ENCODE measurements around the gene SRPK3. TPM values are rescaled to one million over a fixed set of nuclear protein-coding genes. Genes with fewer than 3 reads are reported as not detected.
"Not testable (repeated sequence)": the region's sequence is repeated elsewhere in the genome, so short reads cannot be mapped to it uniquely, and the experiment has no call there.

SRPK3 gene
- polyA plus RNA-seq, 1 donor = 299 TPM

DNA sequence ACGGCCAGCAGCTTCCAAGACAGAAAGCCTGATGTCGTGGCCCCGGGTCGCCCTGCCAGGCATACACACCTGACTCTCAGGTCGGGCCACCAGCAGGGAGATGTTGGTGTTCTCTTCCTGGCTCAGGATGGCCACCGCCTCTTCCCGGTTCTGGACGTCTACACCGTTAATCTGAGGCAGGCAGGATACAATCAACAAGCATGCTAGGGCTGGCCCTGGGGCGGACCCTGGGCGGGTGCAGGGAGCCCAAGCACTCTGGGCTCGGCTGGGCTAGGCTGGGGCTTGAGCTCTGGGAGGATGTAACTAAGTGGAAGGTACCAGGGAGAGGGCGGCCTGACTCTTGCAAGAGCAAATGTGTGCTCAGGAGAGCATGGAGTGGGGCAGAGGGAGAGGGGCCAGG is 24.6 kb downstream of the SRPK3 start:
- DNase-seq (ENCODE audit: low read depth) = no peak

GRCh38 chrX:153806999-153807575 is 26.2 kb downstream of the SRPK3 start:
- DNase-seq (ENCODE audit: low read depth) = no peak

DNA sequence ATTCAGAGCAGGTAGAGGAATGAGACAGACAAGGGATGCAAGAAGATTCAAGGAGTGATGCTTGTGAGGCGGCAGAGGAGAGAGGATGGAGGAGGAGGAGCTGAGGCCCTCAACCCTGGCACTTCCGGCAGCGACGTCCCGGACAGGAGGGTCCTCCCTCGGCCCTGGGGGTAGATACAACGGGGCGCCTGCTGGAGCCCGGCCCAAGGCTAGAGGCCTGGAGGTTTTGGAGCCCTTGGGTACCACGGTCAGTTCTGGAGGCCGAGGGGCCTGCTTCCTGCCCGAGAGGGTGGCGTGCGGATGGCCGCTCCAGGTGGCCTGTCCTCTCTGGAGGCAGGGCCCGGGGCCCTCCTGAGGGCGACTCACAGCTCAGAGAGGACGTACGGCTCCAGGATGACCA is 27.1 kb downstream of the SRPK3 start:
- DNase-seq (ENCODE audit: low read depth) = no peak

- DNase-seq (ENCODE audit: low read depth) = no peak
Observed at GRCh38 chrX:153812220-153812619, 31.4 kb downstream of the SRPK3 start.

DNA sequence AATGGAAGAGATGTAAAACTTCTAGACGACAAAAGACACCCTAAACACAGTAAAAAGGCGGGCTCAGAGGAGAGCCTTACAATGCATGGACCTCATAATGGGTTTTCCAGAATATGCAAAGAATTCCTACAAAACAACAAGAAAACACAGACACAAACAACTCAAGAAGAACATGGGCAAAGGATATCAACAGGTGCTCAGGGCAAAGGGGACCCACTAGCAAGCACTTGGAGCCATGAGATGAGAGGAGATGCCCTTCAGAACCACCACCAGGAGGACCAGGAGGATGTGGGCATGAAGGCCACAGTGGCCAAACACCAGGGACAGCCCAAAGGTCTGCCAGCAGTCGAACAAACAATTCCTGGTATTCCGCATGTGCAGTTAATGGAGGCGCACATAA is 32.3 kb downstream of the SRPK3 start:
- no peak for DNase-seq (ENCODE audit: low read depth)

GRCh38 chrX:153814591-153815315 is 33.9 kb downstream of the SRPK3 start:
- no peak for DNase-seq (ENCODE audit: low read depth)

- no peak for DNase-seq (ENCODE audit: low read depth)
Observed at GRCh38 chrX:153816831-153817690, 36.2 kb downstream of the SRPK3 start.

DNA sequence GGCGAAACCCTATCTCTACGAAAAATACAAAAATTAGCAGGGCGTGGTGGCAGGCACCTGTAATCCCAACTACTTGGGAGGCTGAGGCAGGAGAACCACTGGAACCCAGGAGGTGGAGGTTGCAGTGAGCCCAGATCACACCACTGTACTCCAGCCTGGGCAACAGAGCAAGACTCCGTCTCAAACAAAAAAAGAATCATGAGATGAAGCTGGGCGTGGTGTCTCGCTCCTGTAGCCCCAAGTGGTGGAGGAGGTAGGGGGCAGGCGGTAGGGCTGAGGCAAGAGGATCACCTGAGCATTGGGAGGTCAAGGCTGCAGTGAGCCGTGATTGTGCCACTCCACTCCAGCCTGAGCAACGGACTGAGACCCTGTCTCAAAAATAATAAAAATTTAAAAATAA is 37.2 kb downstream of the SRPK3 start:
- not testable (repeated sequence) for DNase-seq (ENCODE audit: low read depth)

DNA sequence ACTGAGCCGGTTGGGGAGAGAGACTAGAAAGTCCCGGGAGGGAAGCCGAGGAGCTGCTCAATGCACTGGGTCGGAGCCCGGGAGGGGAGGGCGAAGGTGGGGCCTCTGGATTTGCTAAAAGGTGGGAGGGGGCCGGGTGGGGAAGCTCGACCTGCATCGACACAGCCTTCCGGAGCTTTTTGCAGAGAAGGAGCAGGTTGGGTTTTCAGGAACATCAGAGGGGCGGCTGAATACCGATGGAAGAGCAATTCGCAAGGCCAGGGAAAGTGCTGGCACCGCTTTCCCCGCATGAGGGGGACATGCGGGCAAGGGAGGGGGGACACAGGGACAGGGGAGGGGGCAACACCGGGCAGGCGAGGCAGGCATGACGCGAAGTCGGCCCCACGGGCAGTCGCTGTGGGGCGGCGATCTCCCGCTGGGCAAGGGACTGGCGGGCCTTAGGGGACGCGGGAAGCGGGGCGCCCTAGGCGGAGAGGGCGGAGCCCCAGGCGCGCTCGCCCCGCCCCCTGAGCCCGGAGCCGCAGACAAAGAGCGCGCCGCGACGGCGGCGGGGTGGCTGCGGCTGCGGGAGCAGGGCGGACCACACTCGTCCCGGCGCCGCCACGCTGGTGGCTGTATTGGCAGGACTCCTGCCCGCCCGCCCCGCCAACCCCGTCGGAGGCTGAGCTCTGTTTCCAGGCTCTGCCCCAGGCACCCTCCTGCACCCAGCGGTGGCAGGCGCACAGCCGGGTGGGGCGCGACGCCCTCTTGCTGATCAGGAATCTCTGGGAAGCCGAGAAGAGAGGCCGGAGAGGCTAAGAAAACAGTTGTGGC is 37.9 kb downstream of the SRPK3 start:
- DNase-seq (ENCODE audit: low read depth) = no peak

DNA sequence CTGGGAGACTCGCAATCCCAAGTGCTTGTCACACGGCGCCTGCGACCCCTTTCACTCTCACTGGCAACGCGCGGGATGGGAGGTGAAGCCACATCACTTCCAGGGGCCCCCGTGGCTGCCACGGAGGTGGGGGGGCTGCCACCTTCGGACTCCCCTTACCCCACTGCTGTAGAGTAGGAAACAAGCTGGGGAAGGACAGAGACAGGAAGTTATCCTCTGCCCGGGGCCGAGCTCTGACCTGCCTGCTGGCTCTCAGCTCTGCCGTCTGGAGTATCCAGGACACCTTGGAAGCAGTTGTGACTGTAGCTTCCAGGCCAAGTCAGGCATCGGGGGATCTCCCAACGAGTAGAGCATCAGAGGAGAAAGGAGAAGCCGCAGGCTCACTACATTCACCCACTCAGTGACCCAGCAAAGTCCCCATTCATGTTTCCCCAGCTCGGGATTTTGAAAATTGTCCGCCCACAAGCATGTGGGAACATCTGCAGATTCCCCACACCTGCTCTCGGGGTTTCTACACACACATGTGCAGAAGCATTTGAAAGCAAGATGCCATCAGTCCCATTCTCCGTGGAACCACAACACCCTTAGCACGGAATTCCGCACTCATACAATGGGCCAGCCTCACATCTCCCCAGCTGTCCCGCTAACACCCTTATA is 38.7 kb downstream of the SRPK3 start:
- no peak for DNase-seq (ENCODE audit: low read depth)

GRCh38 chrX:153820601-153821000 is 39.8 kb downstream of the SRPK3 start:
- no peak for DNase-seq (ENCODE audit: low read depth)

DNA sequence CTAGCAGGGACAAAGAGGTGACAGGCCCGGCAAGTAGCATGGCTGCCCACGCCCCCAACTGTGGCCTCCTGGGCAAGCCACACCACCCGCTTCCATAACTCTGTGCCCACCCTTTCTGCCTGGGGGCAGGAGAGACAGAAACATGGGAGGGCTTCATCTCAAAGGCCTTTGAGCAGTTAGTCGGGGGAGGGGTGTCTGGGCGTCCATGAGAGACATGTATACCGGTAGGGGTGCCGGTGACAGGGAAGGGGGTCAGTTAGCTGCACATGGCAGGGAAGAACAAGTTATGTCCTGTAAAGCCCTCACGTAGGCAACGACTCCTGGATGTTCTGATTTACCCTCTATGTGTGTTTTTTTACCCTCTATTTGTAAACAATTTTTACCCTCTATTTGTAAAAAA is 40.2 kb downstream of the SRPK3 start:
- DNase-seq (ENCODE audit: low read depth) = no peak

GRCh38 chrX:153824348-153824747 is 43.5 kb downstream of the SRPK3 start:
- DNase-seq (ENCODE audit: low read depth) = no peak

GRCh38 chrX:153825042-153825441 is 44.2 kb downstream of the SRPK3 start:
- DNase-seq (ENCODE audit: low read depth) = no peak

DNA sequence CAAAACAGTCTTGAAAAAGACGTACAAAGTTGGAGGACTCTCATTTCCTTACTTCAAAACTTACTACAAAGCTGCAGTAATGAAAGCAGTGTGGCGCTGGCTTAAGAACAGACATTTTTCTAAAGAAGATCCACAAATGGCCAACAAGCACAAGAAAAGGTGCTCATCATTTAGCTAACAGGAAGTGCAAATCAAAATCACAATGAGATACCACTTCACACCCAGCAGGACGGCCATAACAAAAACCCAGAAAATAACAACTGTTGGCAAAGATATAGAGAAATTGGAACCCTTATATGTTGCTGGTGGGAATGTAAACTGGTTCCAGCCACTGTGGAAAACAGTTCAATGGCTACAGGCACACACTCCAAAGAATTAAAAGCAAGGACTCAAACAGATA is 46.2 kb downstream of the SRPK3 start:
- no peak for DNase-seq (ENCODE audit: low read depth)

GRCh38 chrX:153827903-153828302 is 47.1 kb downstream of the SRPK3 start:
- no peak for DNase-seq (ENCODE audit: low read depth)

DNA sequence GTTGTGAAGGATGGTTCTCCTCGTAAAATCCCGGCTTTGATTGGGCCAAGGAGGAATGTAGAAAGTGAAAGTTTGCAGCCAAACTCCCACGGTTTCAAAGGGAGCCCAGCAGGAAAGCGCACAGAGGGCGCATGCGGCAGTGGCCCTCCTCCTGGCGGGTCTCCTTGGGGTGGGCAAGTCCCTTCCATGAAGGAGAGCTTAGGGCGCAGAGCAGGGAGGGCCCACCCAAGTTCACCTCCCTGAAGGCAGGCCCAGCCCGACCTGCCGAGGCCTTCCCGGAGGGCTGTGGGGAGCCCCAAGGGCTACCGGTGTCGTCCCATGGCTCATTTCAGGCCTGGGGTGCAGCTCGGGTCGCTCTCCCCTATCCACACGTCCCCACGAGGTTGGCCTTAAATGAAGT is 47.5 kb downstream of the SRPK3 start:
- DNase-seq (ENCODE audit: low read depth) = no peak

GRCh38 chrX:153828723-153829548 is 48.1 kb downstream of the SRPK3 start:
- DNase-seq (ENCODE audit: low read depth) = no peak

DNA sequence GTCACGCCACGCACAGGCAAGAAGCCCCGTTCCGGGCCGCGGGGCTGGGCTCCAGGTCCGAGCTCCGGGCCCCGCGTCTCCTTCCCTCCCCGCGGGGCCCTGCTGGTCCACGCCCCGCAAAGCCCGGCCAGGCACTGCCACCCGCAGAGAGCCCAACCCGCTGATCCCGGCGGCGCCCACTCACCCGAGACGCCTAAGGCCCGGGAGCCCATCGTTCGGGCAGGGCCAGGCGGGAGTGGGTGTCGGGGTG is 48.6 kb downstream of the SRPK3 start:
- DNase-seq (ENCODE audit: low read depth) = no peak

- no peak for DNase-seq (ENCODE audit: low read depth)
Observed at GRCh38 chrX:153829799-153830639, 49.2 kb downstream of the SRPK3 start, which contains the start of gene PDZD4. Gene PDZD4, minus strand, starts transcription at chrX:153830544. Its CDS starts 246 bp downstream, at chrX:153830298.
